ENCODE results near the gene PPIE. TPM values are rescaled to one million over a fixed set of nuclear protein-coding genes. Genes with fewer than 3 reads are reported as not detected.

Gene PPIE
- total RNA-seq, 1 donor from 2014 or later = 40.8 TPM

DNA sequence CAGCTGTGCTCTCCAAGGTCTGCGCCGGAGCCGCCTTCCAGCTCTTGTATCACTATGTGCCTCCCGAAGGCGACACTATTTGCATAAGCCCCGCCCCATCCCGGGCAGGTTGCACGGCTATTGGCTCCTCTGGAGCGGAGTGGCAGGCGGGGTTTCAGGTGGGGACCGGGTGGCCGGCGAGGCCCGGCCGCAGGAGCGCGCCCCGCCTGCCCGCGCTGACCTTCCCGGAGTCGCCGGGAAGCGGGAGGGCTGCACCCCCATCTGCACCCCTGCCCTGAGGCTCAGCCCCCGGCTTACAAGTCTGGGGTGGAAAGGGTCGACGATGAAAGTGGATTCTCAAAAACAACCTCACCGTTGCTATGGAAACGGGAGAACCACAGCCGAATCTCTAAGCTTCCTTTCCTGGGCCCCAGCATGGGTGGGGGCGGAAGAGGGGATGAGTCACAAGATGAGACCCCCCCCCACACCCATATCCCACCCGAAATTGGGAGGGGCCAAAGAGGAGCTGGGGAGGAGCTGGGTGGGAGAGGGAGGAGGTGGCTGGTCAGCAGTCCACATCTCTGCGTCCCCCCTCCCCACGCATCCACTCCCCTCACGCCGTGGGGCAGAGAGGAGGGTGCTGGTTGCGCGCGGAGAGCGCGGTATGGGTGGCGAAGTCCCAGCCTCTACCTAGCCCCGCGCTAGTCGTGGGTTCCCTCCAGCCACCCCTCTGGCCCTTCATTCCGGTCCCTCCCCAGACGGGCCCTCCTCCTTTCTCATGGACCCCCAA, 47.1 kb upstream of the PPIE start, which contains the start of gene HPCAL4:
Gene HPCAL4 (minus strand): TSS at position 51 of the 769 bp plus-strand sequence. CDS start 6,830 bp downstream, outside the sequence.
- Mint-ChIP-seq H3K9me3 (ENCODE audit: unreplicated experiment) (no peaks in the 10 kb centered on the region), H3K27ac (ENCODE audit: unreplicated experiment) (no peak within 1 kb of the TSS), H3K4me1 (ENCODE audit: unreplicated experiment) (peaks cover 16% of the 10 kb centered on the region), H3K4me3 (ENCODE audit: unreplicated experiment) (peak within 1 kb of the TSS; percentile 40), H3K27me3 (ENCODE audit: unreplicated experiment) (peaks cover 78% of the 10 kb centered on the region), H3K36me3 (ENCODE audit: unreplicated experiment) (no peaks in the 10 kb centered on the region)
- DNase-seq (ENCODE audit: extremely low spot score, unreplicated experiment) = peak; percentile 94
- TF ChIP-seq CTCF (IDR thresholded peaks at IDR 0.05) = no peak

DNA sequence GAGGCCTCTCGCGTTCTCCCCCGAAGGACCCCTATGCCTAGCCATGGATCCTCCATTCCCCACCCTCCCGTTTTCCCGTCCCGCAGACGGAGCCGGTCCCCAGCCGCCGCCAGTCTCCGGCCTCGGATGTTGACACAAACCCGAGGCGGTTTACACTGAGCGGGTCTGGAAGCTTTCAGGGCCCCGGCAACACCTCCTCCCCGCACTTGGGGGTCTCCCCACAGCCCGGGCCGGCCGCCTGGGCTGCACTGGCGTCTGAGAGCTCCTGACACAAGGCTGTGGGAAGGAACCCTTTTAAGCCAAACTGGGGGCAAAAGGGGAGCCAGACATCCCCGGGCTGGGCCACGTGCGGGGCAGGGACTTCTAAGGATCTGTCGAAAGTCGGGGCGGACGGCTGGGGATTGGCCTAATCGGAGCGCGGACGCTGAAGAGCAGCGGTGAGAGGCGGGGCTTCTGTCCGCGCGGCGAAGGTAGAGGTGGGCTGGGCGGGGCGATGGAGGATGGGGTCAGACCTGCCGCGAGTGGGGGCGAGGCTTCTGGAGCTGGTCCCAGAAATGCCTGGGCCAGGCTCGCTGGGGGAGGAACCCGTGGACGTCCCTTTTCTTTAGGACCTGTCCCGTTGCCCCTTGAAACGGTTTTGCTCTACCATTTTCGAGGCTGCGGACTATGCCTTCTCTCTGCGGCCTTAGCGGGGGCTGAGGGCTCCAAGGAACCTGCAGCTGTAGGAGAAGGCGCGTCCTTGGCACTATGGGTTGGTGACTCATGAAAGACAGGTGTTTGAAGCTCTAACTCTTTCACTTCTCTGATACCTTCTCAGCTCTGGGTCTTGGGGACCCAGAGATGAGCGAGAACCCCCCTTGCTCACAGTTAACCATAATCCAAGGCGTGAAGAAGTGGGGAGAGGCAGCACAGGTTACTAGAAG, 46.3 kb upstream of the PPIE start:
- Mint-ChIP-seq H3K27me3 (ENCODE audit: unreplicated experiment) (peaks cover 78% of the 10 kb centered on the region), H3K27ac (ENCODE audit: unreplicated experiment) (no peak overlapping the region), H3K4me3 (ENCODE audit: unreplicated experiment) (peak overlapping the region; percentile 40), H3K9me3 (ENCODE audit: unreplicated experiment) (no peaks in the 10 kb centered on the region), H3K36me3 (ENCODE audit: unreplicated experiment) (no peaks in the 10 kb centered on the region), H3K4me1 (ENCODE audit: unreplicated experiment) (peaks cover 16% of the 10 kb centered on the region)
- no peak for TF ChIP-seq CTCF (IDR thresholded peaks at IDR 0.05)
- no peak for DNase-seq (ENCODE audit: extremely low spot score, unreplicated experiment)

DNA sequence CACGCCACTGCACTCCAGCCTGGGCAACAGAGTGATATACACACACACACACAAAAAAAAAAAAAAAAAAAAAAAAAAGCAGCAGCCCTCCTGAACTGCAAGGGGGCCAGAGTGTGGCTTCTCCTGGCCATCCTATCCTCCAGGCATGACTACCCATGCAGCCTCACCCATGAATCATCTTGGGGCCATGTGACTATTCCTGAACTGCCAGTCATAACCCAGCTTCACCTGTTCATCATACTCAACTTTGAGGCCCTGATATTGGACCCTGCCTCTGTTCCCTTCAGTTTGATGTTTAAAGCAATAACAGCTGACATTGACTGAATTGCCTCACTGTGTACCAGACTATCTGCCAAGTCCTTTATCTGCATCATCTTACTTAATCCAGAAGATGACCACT, 44.7 kb upstream of the PPIE start:
- no peak for DNase-seq (ENCODE audit: extremely low spot score, unreplicated experiment)
- Mint-ChIP-seq H3K27ac (ENCODE audit: unreplicated experiment) (no peak overlapping the region), H3K36me3 (ENCODE audit: unreplicated experiment) (no peaks in the 10 kb centered on the region), H3K4me1 (ENCODE audit: unreplicated experiment) (peaks cover 16% of the 10 kb centered on the region), H3K4me3 (ENCODE audit: unreplicated experiment) (no peak overlapping the region), H3K9me3 (ENCODE audit: unreplicated experiment) (no peaks in the 10 kb centered on the region), H3K27me3 (ENCODE audit: unreplicated experiment) (peaks cover 77% of the 10 kb centered on the region)
- TF ChIP-seq CTCF (IDR thresholded peaks at IDR 0.05) = no peak

GRCh38 chr1:39695016-39695415, 43.7 kb upstream of the PPIE start:
- H3K4me1 Mint-ChIP-seq (ENCODE audit: unreplicated experiment) = peaks cover 16% of the 10 kb centered on the region
- H3K36me3 Mint-ChIP-seq (ENCODE audit: unreplicated experiment) = no peaks in the 10 kb centered on the region
- no peak for TF ChIP-seq CTCF (IDR thresholded peaks at IDR 0.05)
- H3K27ac Mint-ChIP-seq (ENCODE audit: unreplicated experiment) = no peak overlapping the region
- DNase-seq (ENCODE audit: extremely low spot score, unreplicated experiment) = no peak
- peaks cover 73% of the 10 kb centered on the region for H3K27me3 Mint-ChIP-seq (ENCODE audit: unreplicated experiment)
- no peaks in the 10 kb centered on the region for H3K9me3 Mint-ChIP-seq (ENCODE audit: unreplicated experiment)
- H3K4me3 Mint-ChIP-seq (ENCODE audit: unreplicated experiment) = no peak overlapping the region

DNA sequence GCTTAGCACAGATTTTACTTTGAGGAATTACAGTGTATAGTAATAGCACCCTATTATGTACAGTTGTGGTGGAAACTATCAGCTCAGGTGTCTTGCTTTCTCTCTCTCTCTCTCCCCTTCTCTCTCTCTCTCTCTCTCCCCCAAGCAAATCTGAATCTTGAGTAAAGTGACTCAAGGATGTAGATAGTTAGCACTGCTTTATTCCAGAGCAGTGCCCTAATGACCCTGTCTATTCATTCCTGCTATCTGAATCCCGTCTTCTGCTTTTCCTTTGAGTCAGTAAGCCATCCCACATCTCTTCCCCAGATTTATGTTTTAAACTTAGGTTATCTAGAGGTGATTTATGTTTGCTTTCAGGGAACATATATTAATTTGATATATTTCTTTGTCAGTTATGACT, 42.2 kb upstream of the PPIE start:
- no peaks in the 10 kb centered on the region for H3K36me3 Mint-ChIP-seq (ENCODE audit: unreplicated experiment)
- TF ChIP-seq CTCF (IDR thresholded peaks at IDR 0.05) = no peak
- DNase-seq (ENCODE audit: extremely low spot score, unreplicated experiment) = no peak
- peaks cover 72% of the 10 kb centered on the region for H3K27me3 Mint-ChIP-seq (ENCODE audit: unreplicated experiment)
- H3K27ac Mint-ChIP-seq (ENCODE audit: unreplicated experiment) = no peak overlapping the region
- no peak overlapping the region for H3K4me3 Mint-ChIP-seq (ENCODE audit: unreplicated experiment)
- peaks cover 8% of the 10 kb centered on the region for H3K4me1 Mint-ChIP-seq (ENCODE audit: unreplicated experiment)
- no peaks in the 10 kb centered on the region for H3K9me3 Mint-ChIP-seq (ENCODE audit: unreplicated experiment)

All from osteocyte (in vitro differentiated cells).